IMR-90 (cell line): ENCODE data around the gene C8B. TPM values are rescaled to one million over a fixed set of nuclear protein-coding genes. Genes with fewer than 3 reads are reported as not detected.

ENCODE experiments used
- ATAC-seq: fragments of 200-7000 bp; cut with Tn5 transposase; 2 replicates; pipeline ENCODE4 v1.9.1; 2020; ENCODE audit warnings: low read depth, mild to moderate bottlenecking, moderate library complexity
- BruUV-seq: library from RNA; stranded (reverse); fragments of 400-500 nt; replicated peaks from 2 replicates; lab custom pipeline; 2021; lab: Mats Ljungman, UMichigan
- CTCF ChIA-PET: fragments of 300-600 bp; formaldehyde crosslinking; extraction: SDS; loops from one replicate; lab custom pipeline; 2021; ENCODE audit warnings: antibody characterized with exemption; lab: Yijun Ruan, JAX
- POLR2A ChIA-PET: fragments of 300-600 bp; sonication (Branson Sonifier 250); formaldehyde crosslinking; loops from one replicate; lab custom pipeline; 2022; ENCODE audit warnings: antibody characterized with exemption; ENCODE audit not compliant: unreplicated experiment; lab: Charles Lee
- DNase-seq: peaks from one replicate; pipeline ENCODE4 v3.0.0; 2013
- H2AFZ ChIP-seq: replicated peaks from 2 replicates; pipeline ENCODE3; 2013; ENCODE audit warnings: low read length, mild to moderate bottlenecking; ENCODE audit not compliant: poor library complexity
- H2AK5ac ChIP-seq: 2 replicates; pipeline ENCODE4 v1.6.1; 2013; ENCODE audit warnings: low read depth, low read length, inconsistent platforms
- H2AK9ac ChIP-seq: replicated peaks from 2 replicates; pipeline ENCODE3; 2013; ENCODE audit warnings: mild to moderate bottlenecking, low read depth, low read length, moderate library complexity; ENCODE audit not compliant: poor library complexity
- H2BK120ac ChIP-seq: 2 replicates; pipeline ENCODE4 v1.6.1; 2013; ENCODE audit warnings: low read depth, low read length, inconsistent platforms
- H2BK15ac ChIP-seq: 3 replicates; pipeline ENCODE4 v1.6.1; 2013; ENCODE audit warnings: low read depth, low read length, inconsistent platforms
- H2BK20ac ChIP-seq: 2 replicates; pipeline ENCODE4 v1.6.1; 2013; ENCODE audit warnings: low read depth, mild to moderate bottlenecking, inconsistent platforms, low read length, moderate library complexity
- H2BK5ac ChIP-seq: 2 replicates; pipeline ENCODE4 v1.6.1; 2013; ENCODE audit warnings: mild to moderate bottlenecking, low read depth, low read length, inconsistent platforms; ENCODE audit not compliant: poor library complexity, severe bottlenecking
- H3K14ac ChIP-seq: replicated peaks from 2 replicates; pipeline ENCODE4 v1.6.1; 2013; ENCODE audit warnings: low read depth, low read length, inconsistent platforms
- H3K18ac ChIP-seq: 2 replicates; pipeline ENCODE4 v1.6.1; 2013; ENCODE audit warnings: low read depth, low read length, control low read depth
- H3K23ac ChIP-seq: 2 replicates; pipeline ENCODE4 v1.6.1; 2013; ENCODE audit warnings: low read depth, low read length, inconsistent platforms
- H3K27ac ChIP-seq: 2 replicates; pipeline ENCODE4 v1.5.1; 2013; ENCODE audit warnings: mild to moderate bottlenecking, control low read depth, low read length; ENCODE audit not compliant: insufficient read depth
- H3K27me3 ChIP-seq: 2 replicates; pipeline ENCODE4 v1.6.1; 2013; ENCODE audit warnings: low read length; ENCODE audit not compliant: control insufficient read depth, insufficient read depth
- H3K36me3 ChIP-seq: 2 replicates; pipeline ENCODE4 v1.6.1; 2013; ENCODE audit warnings: low read length, mixed read lengths; ENCODE audit not compliant: control insufficient read depth, insufficient read depth
- H3K4ac ChIP-seq: 2 replicates; pipeline ENCODE4 v1.6.1; 2013; ENCODE audit warnings: low read depth, low read length, inconsistent platforms
- H3K4me1 ChIP-seq: 2 replicates; pipeline ENCODE4 v1.6.1; 2013; ENCODE audit warnings: low read length, mixed read lengths; ENCODE audit not compliant: control insufficient read depth, insufficient read depth
- H3K4me2 ChIP-seq: 2 replicates; pipeline ENCODE4 v1.6.1; 2013; ENCODE audit warnings: low read depth, mild to moderate bottlenecking, control low read depth, low read length, moderate library complexity
- H3K4me3 ChIP-seq: 2 replicates; pipeline ENCODE4 v1.5.1; 2013; ENCODE audit warnings: low read depth, mild to moderate bottlenecking, control low read depth, low read length, moderate library complexity; ENCODE audit not compliant: insufficient read depth
- H3K56ac ChIP-seq: 2 replicates; pipeline ENCODE4 v1.6.1; 2013; ENCODE audit warnings: low read length, inconsistent platforms; ENCODE audit not compliant: insufficient read depth; ENCODE audit errors: extremely low read depth
- H3K79me1 ChIP-seq, 2 experiments: 2 replicates each; pipeline ENCODE4 v1.6.1; 2013; ENCODE audit warnings: low read length in 2 of 2, inconsistent platforms in 1 of 2, low read depth in 1 of 2
- H3K9ac ChIP-seq: 2 replicates; pipeline ENCODE4 v1.6.1; 2013; ENCODE audit warnings: low read depth, low read length, control low read depth
- H3K9me1 ChIP-seq: 2 replicates; pipeline ENCODE4 v1.6.1; 2013; ENCODE audit warnings: low read length, inconsistent platforms; ENCODE audit not compliant: insufficient read depth
- H3K9me3 ChIP-seq: 2 replicates; pipeline ENCODE4 v1.6.1; 2013; ENCODE audit warnings: low read length; ENCODE audit not compliant: control insufficient read depth, insufficient read depth
- H4K20me1 ChIP-seq: 2 replicates; pipeline ENCODE4 v1.6.1; 2013; ENCODE audit warnings: low read length, inconsistent platforms; ENCODE audit not compliant: insufficient read depth
- H4K5ac ChIP-seq: 2 replicates; pipeline ENCODE4 v1.6.1; 2013; ENCODE audit warnings: mild to moderate bottlenecking, low read depth, low read length, control low read depth
- H4K8ac ChIP-seq, 2 experiments: 2 replicates each; pipeline ENCODE4 v1.6.1; 2013; ENCODE audit warnings: low read depth in 2 of 2, low read length in 2 of 2, control low read depth in 1 of 2, inconsistent platforms in 1 of 2
- H4K91ac ChIP-seq: 2 replicates; pipeline ENCODE4 v1.6.1; 2013; ENCODE audit warnings: low read depth, low read length, inconsistent platforms; ENCODE audit not compliant: insufficient read depth
- FOS ChIP-seq: fragments of 150-350 bp; IDR thresholded peaks from 2 replicates; pipeline ENCODE4 v1.6.1; 2016; ENCODE audit warnings: low read depth, low read length
- RCOR1 ChIP-seq: IDR thresholded peaks from 2 replicates; pipeline ENCODE4 v1.6.1; 2012; ENCODE audit warnings: mild to moderate bottlenecking, low read length, improper control_type of control experiment; ENCODE audit not compliant: insufficient replicate concordance
- RFX5 ChIP-seq: IDR thresholded peaks from 2 replicates; pipeline ENCODE4 v1.8.0; 2012; ENCODE audit warnings: low read depth, mild to moderate bottlenecking, low read length, moderate library complexity
- WGBS, 2 experiments: methylation state at CpG; one replicate each; pipeline versions ENCODE4 v1.1.5 to v1.1.7; 2013; ENCODE audit warnings: missing lambda C conversion rate in 2 of 2; ENCODE audit not compliant: insufficient read length in 1 of 2; ENCODE audit errors: extremely low coverage in 2 of 2; 5-methylcytosine and 5-hydroxymethylcytosine counted together
- dilution Hi-C: fragments of 300-500 bp; cut with HindIII; formaldehyde crosslinking; loops from one replicate; pipeline ENCODE4 v1.14.3; 2018; ENCODE audit warnings: low sequenced_read_pairs; ENCODE audit not compliant: unreplicated experiment
- in situ Hi-C: fragments of 300-500 bp; cut with MboI; formaldehyde crosslinking; loops from 3 replicates; pipeline ENCODE4 v1.14.3; 2019; ENCODE audit warnings: low sequenced_read_pairs, inconsistent platforms, mixed read lengths
- intact Hi-C: fragments of 100-400 bp; cut with micrococcal nuclease; formaldehyde crosslinking; loops from 2 replicates; pipeline ENCODE4 v1.10.0; 2022
- polyA plus RNA-seq, 3 experiments: library from polyadenylated mRNA; depleted of rRNA; stranded (reverse); fragments of >200 nt; gene quantifications; 2 replicates each; pipeline ENCODE4 v1.2.3, GENCODE V29; 2012; ENCODE audit warnings: low replicate concordance in 1 of 3
- total RNA-seq: library from RNA; depleted of rRNA; stranded (reverse); fragments of >200 nt; gene quantifications from 2 replicates; pipeline ENCODE4 v1.2.3, GENCODE V29; 2012

The C8B gene
- total and polyA plus RNA-seq, 2 of the 4 experiments (the other 2 are of a cell fraction): not detected

GRCh38 chr1:56912325-56912724 lies 53.5 kb downstream of the C8B start:
- no peak overlapping the region for H3K4ac ChIP-seq
- H3K9ac ChIP-seq: no peak overlapping the region
- no peak overlapping the region for H4K91ac ChIP-seq
- no peak overlapping the region for H3K27ac ChIP-seq
- no peaks in the 10 kb centered on the region for H3K36me3 ChIP-seq
- no peak overlapping the region for H2BK120ac ChIP-seq
- TF ChIP-seq RCOR1: no peak
- TF ChIP-seq RFX5: no peak
- TF ChIP-seq FOS: no peak
- H3K4me3 ChIP-seq: no peak overlapping the region
- ATAC-seq: no peak
- H2BK20ac ChIP-seq: no peak overlapping the region
- dilution Hi-C loops: no loop called here
- no peak overlapping the region for H3K4me2 ChIP-seq
- no peaks in the 10 kb centered on the region for H4K20me1 ChIP-seq
- H3K56ac ChIP-seq: no peak overlapping the region
- H4K8ac ChIP-seq: no peak overlapping the region
- no peak overlapping the region for H3K23ac ChIP-seq
- no peak overlapping the region for H3K14ac ChIP-seq
- H3K9me1 ChIP-seq: no peaks in the 10 kb centered on the region; the same call in 1 of the 2 replicates
- H4K5ac ChIP-seq: no peak overlapping the region
- ChIA-PET CTCF (interaction anchor here (0.6 to 1.3 kb wide), 2 partner anchors 23 to 28 kb away, joined by 3 read pairs; no protein-coding TSS in a partner anchor), POLR2A (no interaction called here)
- no peaks in the 10 kb centered on the region for H3K79me1 ChIP-seq
- BruUV-seq: no TSS peak
- H3K27me3 ChIP-seq: 0 out of 2 replicates have a peak, but pooled peaks cover 2% of the 10 kb centered on the region
- no peak overlapping the region for H2AK9ac ChIP-seq
- DNase-seq: no peak
- no peak overlapping the region for H2AFZ ChIP-seq
- H2BK15ac ChIP-seq: no peak overlapping the region
- H2AK5ac ChIP-seq: no peak overlapping the region
- H2BK5ac ChIP-seq: no peak overlapping the region
- no peak overlapping the region for H3K18ac ChIP-seq
- in situ Hi-C loops: no loop called here
- WGBS, 2 experiments: 76% methylated on average over 7 of the region's 12 CpGs; no CpG with 5 or more reads in 1 of the 2 experiments
- peaks cover 5% of the 10 kb centered on the region; the same call in 1 of the 2 replicates for H3K4me1 ChIP-seq
- intact Hi-C loops: no loop called here
- no peaks in the 10 kb centered on the region for H3K9me3 ChIP-seq
